Suprapubic skin (tissue), 4 donors: ENCODE data around the gene RNF112. TPM values are rescaled to one million over a fixed set of nuclear protein-coding genes. Genes with fewer than 3 reads are reported as not detected.

Experiments used
- DNase-seq, 2 donors: peaks; one replicate each; pipeline ENCODE4 v3.0.0-alpha.2; 2019; ENCODE audit warnings: low spot score in 2 of 2
- H3K27ac ChIP-seq: fragments of 200-600 bp; sonication (generic); one replicate; pipeline ENCODE4 v1.5.1; 2019
- H3K27me3 ChIP-seq: fragments of 200-600 bp; sonication (generic); one replicate; pipeline ENCODE4 v1.5.1; 2019
- H3K36me3 ChIP-seq: fragments of 200-600 bp; sonication (generic); one replicate; pipeline ENCODE4 v1.5.1; 2019
- H3K4me1 ChIP-seq: fragments of 200-600 bp; sonication (generic); one replicate; pipeline ENCODE4 v1.5.1; 2019
- H3K4me3 ChIP-seq: fragments of 200-600 bp; sonication (generic); one replicate; pipeline ENCODE4 v1.5.1; 2019; ENCODE audit warnings: mild to moderate bottlenecking
- H3K9me3 ChIP-seq: fragments of 200-600 bp; sonication (generic); one replicate; pipeline ENCODE4 v1.5.1; 2019
- EP300 ChIP-seq: sonication (generic); formaldehyde crosslinking; IDR thresholded peaks from one replicate; pipeline ENCODE4 v1.6.1; 2017; ENCODE audit warnings: antibody characterized with exemption
- POLR2A ChIP-seq, 2 donors: fragments of 450-650 bp; IDR thresholded peaks; one replicate each; pipeline ENCODE4 v1.6.1; 2017; ENCODE audit warnings: antibody characterized with exemption in 2 of 2, mild to moderate bottlenecking in 2 of 2, moderate library complexity in 2 of 2
- POLR2AphosphoS5 ChIP-seq, 3 donors: sonication (generic); formaldehyde crosslinking; IDR thresholded peaks; one replicate each; pipeline ENCODE4 v1.6.1; 2017; ENCODE audit warnings: antibody characterized with exemption in 3 of 3
- WGBS: methylation state at CpG from one replicate; pipeline ENCODE4 v1.1.5; 2018; 5-methylcytosine and 5-hydroxymethylcytosine counted together
- total RNA-seq, 4 donors: library from RNA; depleted of rRNA; stranded (reverse); fragments of >200 nt; gene quantifications; one replicate each; pipeline ENCODE4 v1.1.0, GENCODE V29; 2016
- TF ChIP-seq, protein P1 (sequence below), 2 donors: fragments of 200-600 bp in 1 of 2; fragments of 450-650 bp in 1 of 2; sonication (generic) in 1 of 2; IDR thresholded peaks; one replicate each; pipeline ENCODE4 v1.5.1; 2016 to 2019; ENCODE audit warnings: antibody characterized with exemption in 2 of 2, mild to moderate bottlenecking in 1 of 2, moderate library complexity in 1 of 2

RNF112 gene
- total RNA-seq, 4 donors from 2014 or later: 0.62 to 3.9 (median 1.5) TPM

DNA sequence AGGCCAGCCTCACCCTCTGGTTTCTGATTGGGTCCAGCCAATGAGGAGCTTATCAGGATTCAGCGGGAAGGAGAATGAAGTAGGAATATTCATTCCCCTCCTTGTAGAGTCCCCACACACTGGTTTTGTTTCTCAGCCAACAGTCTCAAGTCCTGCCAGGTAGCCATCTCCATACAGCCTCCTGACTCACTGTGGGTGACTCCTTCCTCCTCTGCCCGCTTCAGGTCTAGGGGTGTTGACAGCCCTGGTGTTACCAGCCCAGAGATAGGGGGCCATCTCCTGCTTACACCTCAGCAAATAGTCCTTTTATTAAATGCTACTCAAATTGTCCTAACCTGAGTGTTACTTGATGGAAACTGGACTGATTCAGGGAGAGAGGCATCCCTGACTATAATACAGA is 20.1 kb upstream of the RNF112 start:
- Histone ChIP-seq H3K4me3 (no peak overlapping the region), H3K27ac (no peak overlapping the region), H3K27me3 (no peaks in the 10 kb centered on the region), H3K4me1 (peaks cover 41% of the 10 kb centered on the region), H3K9me3 (no peaks in the 10 kb centered on the region), H3K36me3 (no peaks in the 10 kb centered on the region)
- 92% methylated on average over 2 of the region's 2 CpGs for WGBS
- peak in 1 of 2 donors; percentile 17 for DNase-seq
- no peak for TF ChIP-seq EP300

- Histone ChIP-seq H3K9me3 (no peaks in the 10 kb centered on the region), H3K27ac (no peak overlapping the region), H3K4me3 (no peak overlapping the region), H3K4me1 (peaks cover 36% of the 10 kb centered on the region), H3K36me3 (no peaks in the 10 kb centered on the region), H3K27me3 (no peaks in the 10 kb centered on the region)
- peak in 1 of 2 donors; percentile 44 for DNase-seq
- 83% methylated on average over 7 of the region's 7 CpGs for WGBS
- TF ChIP-seq POLR2A (IDR thresholded peaks at IDR 0.05): no peak
- no peak for TF ChIP-seq EP300
- no peak for TF ChIP-seq POLR2AphosphoS5 (IDR thresholded peaks at IDR 0.05)
- TF ChIP-seq, protein P1, sequence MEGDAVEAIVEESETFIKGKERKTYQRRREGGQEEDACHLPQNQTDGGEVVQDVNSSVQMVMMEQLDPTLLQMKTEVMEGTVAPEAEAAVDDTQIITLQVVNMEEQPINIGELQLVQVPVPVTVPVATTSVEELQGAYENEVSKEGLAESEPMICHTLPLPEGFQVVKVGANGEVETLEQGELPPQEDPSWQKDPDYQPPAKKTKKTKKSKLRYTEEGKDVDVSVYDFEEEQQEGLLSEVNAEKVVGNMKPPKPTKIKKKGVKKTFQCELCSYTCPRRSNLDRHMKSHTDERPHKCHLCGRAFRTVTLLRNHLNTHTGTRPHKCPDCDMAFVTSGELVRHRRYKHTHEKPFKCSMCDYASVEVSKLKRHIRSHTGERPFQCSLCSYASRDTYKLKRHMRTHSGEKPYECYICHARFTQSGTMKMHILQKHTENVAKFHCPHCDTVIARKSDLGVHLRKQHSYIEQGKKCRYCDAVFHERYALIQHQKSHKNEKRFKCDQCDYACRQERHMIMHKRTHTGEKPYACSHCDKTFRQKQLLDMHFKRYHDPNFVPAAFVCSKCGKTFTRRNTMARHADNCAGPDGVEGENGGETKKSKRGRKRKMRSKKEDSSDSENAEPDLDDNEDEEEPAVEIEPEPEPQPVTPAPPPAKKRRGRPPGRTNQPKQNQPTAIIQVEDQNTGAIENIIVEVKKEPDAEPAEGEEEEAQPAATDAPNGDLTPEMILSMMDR (IDR thresholded peaks at IDR 0.05): no peak
Measured at GRCh38 chr17:19391432-19391831, 19.6 kb upstream of the RNF112 start.

- Histone ChIP-seq H3K27ac (no peak overlapping the region), H3K4me3 (no peak overlapping the region), H3K36me3 (no peaks in the 10 kb centered on the region), H3K9me3 (no peaks in the 10 kb centered on the region), H3K4me1 (peaks cover 27% of the 10 kb centered on the region), H3K27me3 (no peaks in the 10 kb centered on the region)
- no peak for TF ChIP-seq POLR2A (IDR thresholded peaks at IDR 0.05)
- no peak for TF ChIP-seq EP300
- TF ChIP-seq POLR2AphosphoS5 (IDR thresholded peaks at IDR 0.05): no peak
- TF ChIP-seq, protein P1 (IDR thresholded peaks at IDR 0.05): no peak
- peak in 1 of 2 donors; percentile 28 for DNase-seq
- WGBS: 79% methylated on average over 7 of the region's 7 CpGs
Measured at GRCh38 chr17:19392303-19392702, 18.7 kb upstream of the RNF112 start.

GRCh38 chr17:19397556-19398041 is 13.4 kb upstream of the RNF112 start:
- H3K36me3 ChIP-seq: no peaks in the 10 kb centered on the region
- 42% methylated on average over 5 of the region's 6 CpGs for WGBS

DNA sequence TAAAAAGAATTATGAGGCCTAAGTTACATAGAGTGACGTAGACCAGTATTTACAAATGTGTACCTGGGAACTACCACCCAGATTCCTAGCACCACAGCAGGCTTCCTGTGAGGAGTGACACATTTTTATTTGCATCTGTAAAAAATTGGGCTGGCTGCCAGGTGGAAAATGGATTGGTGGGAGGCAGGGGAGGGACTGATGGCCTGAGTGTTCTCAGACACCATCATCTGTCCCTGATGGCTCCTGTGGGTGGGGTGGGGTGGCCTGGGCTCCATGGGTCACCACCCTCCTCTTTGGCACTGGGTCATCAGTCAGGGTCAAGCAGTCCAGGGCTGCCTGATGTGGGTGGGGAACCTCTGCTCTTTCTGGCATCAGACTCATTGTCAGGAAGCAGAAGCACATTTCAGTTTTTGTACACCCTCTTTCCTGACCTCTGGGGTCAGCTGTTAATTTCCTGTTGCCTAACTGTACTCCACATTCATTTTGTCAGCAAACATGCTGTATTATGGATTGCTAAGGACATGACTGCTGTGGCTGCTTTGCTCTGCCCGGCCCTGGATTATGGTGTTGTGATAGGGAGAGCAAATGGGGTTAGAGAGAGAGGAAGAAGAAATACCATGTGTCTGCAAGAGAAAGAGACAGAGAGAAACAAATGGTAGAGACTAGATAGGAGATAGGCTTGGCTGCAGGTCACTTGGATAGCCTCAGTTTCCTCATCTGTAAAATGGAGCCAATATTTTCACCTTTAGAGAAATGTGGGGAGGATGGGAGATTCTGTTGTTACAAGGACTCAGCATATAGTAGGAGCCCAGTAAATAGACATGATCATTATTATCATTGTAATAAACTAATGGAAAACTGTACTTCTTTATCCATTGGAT is 12.5 kb upstream of the RNF112 start:
- peak overlapping the region; percentile 65 for H3K27ac ChIP-seq
- no peaks in the 10 kb centered on the region for H3K36me3 ChIP-seq
- DNase-seq: peak; percentile 87 to 90
- H3K27me3 ChIP-seq: no peaks in the 10 kb centered on the region
- peaks cover 25% of the 10 kb centered on the region for H3K4me1 ChIP-seq
- H3K9me3 ChIP-seq: no peaks in the 10 kb centered on the region
- H3K4me3 ChIP-seq: no peak overlapping the region
- TF ChIP-seq POLR2AphosphoS5 (IDR thresholded peaks at IDR 0.05): no peak
- no peak for TF ChIP-seq POLR2A (IDR thresholded peaks at IDR 0.05)
- TF ChIP-seq, protein P1 (IDR thresholded peaks at IDR 0.05): no peak
- no peak for TF ChIP-seq EP300
- WGBS: 49% methylated on average over 2 of the region's 2 CpGs

More at GRCh38 chr17:19397556-19398041, 13.4 kb upstream of the RNF112 start:
- no peak for TF ChIP-seq POLR2AphosphoS5 (IDR thresholded peaks at IDR 0.05)
- no peak for TF ChIP-seq EP300
- TF ChIP-seq POLR2A (IDR thresholded peaks at IDR 0.05): no peak
- TF ChIP-seq, protein P1 (IDR thresholded peaks at IDR 0.05): no peak
- Histone ChIP-seq H3K9me3 (no peaks in the 10 kb centered on the region), H3K27me3 (no peaks in the 10 kb centered on the region), H3K4me1 (peaks cover 25% of the 10 kb centered on the region), H3K27ac (peak overlapping the region; percentile 65), H3K4me3 (no peak overlapping the region)
- DNase-seq: peak in 1 of 2 donors; percentile 56
